Activated CD8-positive, alpha-beta T cell treated with anti-CD3 and anti-CD28 coated beads, Interleukin-2, amount 10 ng/mL, durations not matched to agents 7 days and 5 days (primary cell): Measurements from ENCODE around the gene PGAM5. TPM values are rescaled to one million over a fixed set of nuclear protein-coding genes. Genes with fewer than 3 reads are reported as not detected.

Experiments used
- ATAC-seq: fragments of 150-1000 bp; cut with Tn5 transposase; one replicate; pipeline ENCODE4 v1.10.0; 2021; ENCODE audit warnings: moderate library complexity
- CTCF ChIA-PET: fragments of 350-600 bp; sonication (Branson Sonifier 250); formaldehyde crosslinking; loops from one replicate; lab custom pipeline; 2021; ENCODE audit warnings: antibody characterized with exemption; lab: Charles Lee
- POLR2A ChIA-PET: fragments of 350-600 bp; sonication (Branson Sonifier 250); formaldehyde crosslinking; loops from one replicate; lab custom pipeline; 2021; ENCODE audit warnings: antibody characterized with exemption; lab: Charles Lee
- DNase-seq: peaks from one replicate; pipeline ENCODE4 v3.0.0-alpha.2; 2020
- H3K27ac Mint-ChIP-seq: one replicate; pipeline ENCODE4 v1.8.0; 2021; ENCODE audit warnings: mild to moderate bottlenecking, mixed read lengths
- H3K27me3 Mint-ChIP-seq: one replicate; pipeline ENCODE4 v1.8.0; 2021; ENCODE audit warnings: low read depth, mixed read lengths
- H3K36me3 Mint-ChIP-seq: one replicate; pipeline ENCODE4 v1.8.0; 2021; ENCODE audit warnings: low read depth, mixed read lengths
- H3K4me1 Mint-ChIP-seq: one replicate; pipeline ENCODE4 v1.8.0; 2021; ENCODE audit warnings: low read depth, mixed read lengths
- H3K4me3 Mint-ChIP-seq: one replicate; pipeline ENCODE4 v1.8.0; 2021; ENCODE audit warnings: mild to moderate bottlenecking, mixed read lengths
- H3K9me3 Mint-ChIP-seq: one replicate; pipeline ENCODE4 v1.8.0; 2022; ENCODE audit warnings: mixed read lengths; ENCODE audit not compliant: insufficient read depth
- total RNA-seq, 2 experiments: library from RNA; stranded (reverse); gene quantifications; one replicate each; pipeline ENCODE4 v1.2.3, GENCODE V29; 2021

Gene PGAM5
- total RNA-seq, 2 experiments from 2014 or later: 59.3 to 59.8 TPM

DNA sequence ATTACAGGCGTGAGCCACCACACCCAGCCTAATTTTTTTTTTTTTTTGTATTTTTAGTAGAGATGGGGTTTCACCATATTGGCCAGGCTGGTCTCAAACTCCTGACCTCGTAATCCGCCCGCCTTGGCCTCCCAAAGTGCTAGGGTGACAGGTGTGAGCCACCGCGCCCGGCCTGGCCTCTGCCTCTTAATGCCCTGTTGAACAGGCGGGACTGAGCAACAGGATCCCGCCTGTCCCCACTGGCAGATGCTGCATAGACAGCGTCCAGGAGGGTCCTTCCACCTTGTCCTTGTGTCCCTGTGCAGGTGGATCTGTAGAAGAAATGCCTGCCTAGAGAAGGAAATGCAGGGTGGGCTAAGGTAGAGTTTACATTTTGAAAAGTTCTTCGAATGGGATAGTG, 5.7 kb downstream of the PGAM5 start:
- Mint-ChIP-seq H3K4me1 (peaks cover 20% of the 10 kb centered on the region), H3K27ac (no peak overlapping the region), H3K27me3 (no peaks in the 10 kb centered on the region), H3K9me3 (no peaks in the 10 kb centered on the region), H3K4me3 (no peak overlapping the region), H3K36me3 (peaks cover 52% of the 10 kb centered on the region)
- POLR2A ChIA-PET: no interaction called here
- CTCF ChIA-PET: no interaction called here
- ATAC-seq (no peak), DNase-seq (no peak)

GRCh38 chr12:132717011-132717410, 6.4 kb downstream of the PGAM5 start:
- H3K27me3 Mint-ChIP-seq: no peaks in the 10 kb centered on the region
- H3K4me1 Mint-ChIP-seq: peaks cover 15% of the 10 kb centered on the region

DNA sequence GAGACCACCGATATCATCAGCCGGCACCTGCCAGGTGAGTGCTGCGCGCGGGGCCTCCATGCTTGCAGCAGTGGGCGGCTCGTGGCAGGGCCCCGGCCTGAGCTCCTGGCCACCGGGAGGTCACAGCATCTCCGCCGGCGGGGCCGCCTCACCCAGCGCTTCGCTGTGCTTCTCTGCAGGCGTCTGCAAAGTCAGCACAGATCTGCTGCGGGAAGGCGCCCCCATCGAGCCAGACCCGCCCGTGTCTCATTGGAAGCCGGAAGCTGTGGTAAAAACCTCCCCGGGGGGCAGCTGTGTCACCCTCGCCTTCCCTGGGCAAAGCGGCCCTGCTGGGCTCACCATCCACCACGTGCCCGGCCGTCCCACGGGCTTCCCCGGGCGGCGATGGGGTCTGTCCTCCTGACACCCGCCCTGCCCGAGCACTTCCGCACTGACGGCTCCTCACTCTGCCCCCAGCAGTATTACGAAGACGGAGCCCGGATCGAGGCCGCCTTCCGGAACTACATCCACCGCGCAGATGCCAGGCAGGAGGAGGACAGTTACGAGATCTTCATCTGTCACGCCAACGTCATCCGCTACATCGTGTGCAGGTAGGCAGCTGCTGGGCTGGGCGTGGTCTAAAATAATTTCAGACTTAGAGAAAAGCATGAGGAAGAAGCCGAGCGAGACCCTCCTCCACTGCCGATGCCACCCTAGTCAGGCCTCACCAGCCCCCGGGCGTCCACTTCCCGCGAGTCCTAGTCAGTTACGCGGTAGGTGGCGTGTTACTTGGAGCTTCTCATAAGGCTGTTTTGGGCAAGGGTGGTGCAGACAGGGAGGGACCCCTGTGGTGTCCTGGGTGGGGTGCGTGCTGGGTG, 7.1 kb downstream of the PGAM5 start:
- H3K27me3 Mint-ChIP-seq: no peaks in the 10 kb centered on the region
- ATAC-seq (no peak), DNase-seq (no peak)
- H3K27ac Mint-ChIP-seq: no peak overlapping the region
- H3K36me3 Mint-ChIP-seq: peaks cover 59% of the 10 kb centered on the region
- no peaks in the 10 kb centered on the region for H3K9me3 Mint-ChIP-seq
- POLR2A ChIA-PET: interaction anchor here (0.5 to 1.0 kb wide), 2 partner anchors 24 to 25 kb away, joined by 3 read pairs; no protein-coding TSS in a partner anchor
- H3K4me3 Mint-ChIP-seq: no peak overlapping the region
- CTCF ChIA-PET: no interaction called here
- peaks cover 12% of the 10 kb centered on the region for H3K4me1 Mint-ChIP-seq

More at GRCh38 chr12:132717011-132717410, 6.4 kb downstream of the PGAM5 start:
- Mint-ChIP-seq H3K36me3 (peaks cover 57% of the 10 kb centered on the region), H3K9me3 (no peaks in the 10 kb centered on the region), H3K4me3 (no peak overlapping the region), H3K27ac (no peak overlapping the region)
- DNase-seq (no peak), ATAC-seq (no peak)
- POLR2A ChIA-PET: no interaction called here
- CTCF ChIA-PET: no interaction called here

- Mint-ChIP-seq H3K4me1 (peaks cover 5% of the 10 kb centered on the region), H3K4me3 (no peak overlapping the region), H3K27me3 (no peaks in the 10 kb centered on the region), H3K9me3 (no peaks in the 10 kb centered on the region), H3K27ac (no peak overlapping the region), H3K36me3 (peaks cover 60% of the 10 kb centered on the region)
- no peak for DNase-seq
- POLR2A ChIA-PET: interaction anchor here (1.0 kb wide), 1 partner anchor 24 kb away, joined by 3 read pairs; no protein-coding TSS in a partner anchor
- CTCF ChIA-PET: no interaction called here
- ATAC-seq: no peak
Observed at GRCh38 chr12:132718644-132719043, 8.0 kb downstream of the PGAM5 start.

DNA sequence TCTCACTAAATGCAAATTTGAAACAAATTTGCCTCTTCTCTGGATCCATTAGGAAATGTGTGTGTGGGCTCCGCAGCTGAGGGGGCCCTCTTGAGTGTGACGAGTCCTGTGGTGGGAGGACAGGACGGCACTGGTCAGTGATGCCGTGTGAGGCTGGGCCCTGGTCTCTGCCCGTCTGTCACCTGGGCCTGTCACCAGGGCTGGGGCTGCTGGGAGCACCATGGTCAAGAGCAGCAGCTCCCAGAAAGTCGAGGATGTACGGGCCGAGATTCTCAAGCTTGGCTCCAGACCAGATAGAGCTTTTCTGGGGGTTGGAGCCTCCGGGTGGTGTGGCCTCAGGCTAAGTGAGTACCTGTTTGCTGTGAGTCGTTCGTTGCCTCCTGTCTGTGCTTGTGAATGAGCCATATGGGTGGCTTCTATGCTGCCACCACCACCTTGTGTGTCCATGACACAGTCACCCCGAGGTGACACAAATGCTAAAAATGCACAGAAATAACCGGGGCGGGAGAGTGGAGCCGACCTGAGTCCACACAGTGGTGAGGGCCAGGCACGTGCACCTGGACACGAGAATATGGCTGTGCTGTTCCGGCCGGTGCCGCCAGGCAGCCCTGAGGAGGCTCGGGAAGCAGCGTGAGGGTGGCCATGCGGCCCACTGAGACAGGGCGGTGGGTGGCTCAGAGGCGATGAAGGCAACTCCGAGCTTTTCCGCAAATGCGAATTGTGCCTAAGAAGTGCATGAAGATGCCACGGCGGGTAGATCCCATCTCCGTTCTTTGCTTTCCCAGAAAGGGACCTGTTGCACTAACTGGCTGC, 8.7 kb downstream of the PGAM5 start:
- Mint-ChIP-seq H3K9me3 (no peaks in the 10 kb centered on the region), H3K27ac (no peak overlapping the region)

GRCh38 chr12:132719954-132720324, 9.3 kb downstream of the PGAM5 start:
- H3K9me3 Mint-ChIP-seq: no peaks in the 10 kb centered on the region
- H3K27ac Mint-ChIP-seq: no peak overlapping the region
- POLR2A ChIA-PET: no interaction called here
- no peak overlapping the region for H3K4me3 Mint-ChIP-seq
- no peaks in the 10 kb centered on the region for H3K4me1 Mint-ChIP-seq
- ATAC-seq (no peak), DNase-seq (no peak)
- CTCF ChIA-PET: no interaction called here
- peaks cover 60% of the 10 kb centered on the region for H3K36me3 Mint-ChIP-seq
- H3K27me3 Mint-ChIP-seq: no peaks in the 10 kb centered on the region

More for the DNA sequence above, 8.7 kb downstream of the PGAM5 start:
- ATAC-seq (no peak), DNase-seq (no peak)
- H3K4me1 Mint-ChIP-seq: peaks cover 2% of the 10 kb centered on the region
- ChIA-PET CTCF (no interaction called here), POLR2A (no interaction called here)
- no peaks in the 10 kb centered on the region for H3K27me3 Mint-ChIP-seq
- peaks cover 63% of the 10 kb centered on the region for H3K36me3 Mint-ChIP-seq
- H3K4me3 Mint-ChIP-seq: no peak overlapping the region

DNA sequence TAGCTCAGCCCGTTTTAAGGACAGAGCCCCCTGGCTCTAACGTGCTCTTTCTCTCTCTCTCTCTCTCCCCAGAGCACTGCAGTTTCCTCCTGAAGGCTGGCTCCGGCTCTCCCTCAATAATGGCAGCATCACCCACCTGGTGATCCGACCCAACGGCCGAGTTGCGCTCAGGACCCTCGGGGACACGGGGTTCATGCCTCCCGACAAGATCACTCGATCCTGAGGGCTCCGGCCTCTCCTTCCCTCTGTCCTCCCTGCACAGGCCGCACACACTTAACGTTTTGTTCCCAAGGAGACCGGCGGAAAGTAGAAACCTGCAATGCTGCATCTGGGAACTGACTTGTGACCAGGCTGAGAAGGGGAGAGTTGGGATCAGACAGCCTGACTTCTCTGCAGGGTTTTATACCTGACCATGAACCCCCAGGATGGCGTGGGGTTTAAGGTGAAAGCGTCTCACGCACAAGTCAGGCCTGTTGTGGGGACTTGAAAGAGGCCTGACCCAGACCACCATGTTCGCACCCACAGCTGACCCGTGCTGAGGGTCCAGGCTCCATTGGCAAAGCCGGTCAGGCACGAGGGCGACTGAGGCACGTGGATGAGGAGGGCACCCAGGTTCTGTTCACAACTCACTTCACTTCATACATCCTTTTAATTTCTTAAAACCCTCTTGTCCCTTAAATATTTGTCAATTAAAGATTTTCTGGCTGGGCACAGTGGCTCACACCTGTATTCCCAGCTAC, 10.1 kb downstream of the PGAM5 start:
- Mint-ChIP-seq H3K9me3 (no peaks in the 10 kb centered on the region), H3K4me1 (no peaks in the 10 kb centered on the region), H3K4me3 (no peak overlapping the region), H3K36me3 (peaks cover 63% of the 10 kb centered on the region), H3K27ac (no peak overlapping the region), H3K27me3 (no peaks in the 10 kb centered on the region)
- ATAC-seq (no peak), DNase-seq (no peak)
- ChIA-PET POLR2A (no interaction called here), CTCF (interaction anchor here (1.5 kb wide), 1 partner anchor 16 kb away, joined by 3 read pairs; no protein-coding TSS in a partner anchor)

DNA sequence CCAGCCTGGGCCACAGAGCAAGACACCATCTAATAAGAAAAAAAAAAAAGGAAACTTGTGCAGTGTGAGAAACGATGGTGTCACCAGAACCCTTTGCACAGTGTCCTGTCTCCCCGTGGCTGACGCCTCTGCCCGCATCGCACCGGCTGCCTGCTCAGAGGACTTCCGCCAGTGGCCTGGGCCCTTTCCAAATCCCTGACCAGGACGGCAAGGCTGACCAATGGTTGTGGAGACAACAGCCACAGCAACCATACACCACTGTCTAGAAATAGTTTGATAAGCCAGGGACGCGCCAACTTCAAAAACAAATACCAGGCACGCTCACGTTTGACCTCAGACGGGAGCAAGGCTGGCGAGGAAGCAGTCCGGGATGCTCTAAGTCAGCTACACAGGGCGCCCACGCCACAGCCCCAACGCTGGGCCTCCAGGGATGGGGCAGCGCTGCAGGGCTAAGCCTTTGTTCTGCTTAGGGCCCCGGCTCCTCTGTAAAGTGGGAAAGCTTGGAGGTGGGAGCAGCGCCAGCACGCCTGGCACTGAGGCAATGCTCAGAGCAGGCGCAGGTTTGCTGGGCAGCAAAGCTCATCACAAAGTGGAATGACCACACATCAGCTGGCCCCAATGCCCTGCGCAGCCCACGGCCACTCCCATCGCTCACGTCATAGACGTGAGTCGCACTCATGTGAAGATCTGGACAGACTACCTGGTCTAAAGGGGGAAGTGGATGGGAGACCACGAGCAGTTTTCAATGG, 12.5 kb downstream of the PGAM5 start:
- Mint-ChIP-seq H3K27ac (no peak overlapping the region), H3K36me3 (peaks cover 75% of the 10 kb centered on the region)
- ATAC-seq: no peak

DNA sequence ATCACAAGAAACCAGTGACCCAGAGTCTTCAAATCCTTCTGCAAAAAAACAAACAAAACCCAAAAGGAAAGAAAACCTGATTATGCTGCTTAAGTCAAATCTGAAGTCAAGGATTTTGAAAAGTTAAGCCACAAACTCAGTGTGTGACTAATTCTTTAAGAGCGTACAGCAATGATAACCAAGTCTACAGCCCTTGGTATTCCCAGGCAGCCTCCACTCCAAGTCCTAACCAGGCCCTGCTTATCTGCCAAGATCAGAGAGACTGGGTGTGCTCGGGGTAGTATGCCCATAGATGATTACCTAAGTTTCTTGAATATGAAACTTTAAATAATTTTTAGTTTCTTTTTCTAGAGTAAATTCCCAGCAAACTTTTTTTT, 13.1 kb downstream of the PGAM5 start:
- ATAC-seq (no peak), DNase-seq (no peak)
- ChIA-PET CTCF (no interaction called here), POLR2A (no interaction called here)
- H3K27ac Mint-ChIP-seq: no peak overlapping the region
- peaks cover 2% of the 10 kb centered on the region for H3K4me1 Mint-ChIP-seq
- H3K9me3 Mint-ChIP-seq: no peaks in the 10 kb centered on the region
- no peaks in the 10 kb centered on the region for H3K27me3 Mint-ChIP-seq
- no peak overlapping the region for H3K4me3 Mint-ChIP-seq
- H3K36me3 Mint-ChIP-seq: peaks cover 77% of the 10 kb centered on the region

More for the DNA sequence above, 12.5 kb downstream of the PGAM5 start:
- ChIA-PET CTCF (no interaction called here), POLR2A (no interaction called here)
- DNase-seq: no peak
- Mint-ChIP-seq H3K4me1 (no peaks in the 10 kb centered on the region), H3K27me3 (no peaks in the 10 kb centered on the region), H3K4me3 (no peak overlapping the region), H3K9me3 (no peaks in the 10 kb centered on the region)

DNA sequence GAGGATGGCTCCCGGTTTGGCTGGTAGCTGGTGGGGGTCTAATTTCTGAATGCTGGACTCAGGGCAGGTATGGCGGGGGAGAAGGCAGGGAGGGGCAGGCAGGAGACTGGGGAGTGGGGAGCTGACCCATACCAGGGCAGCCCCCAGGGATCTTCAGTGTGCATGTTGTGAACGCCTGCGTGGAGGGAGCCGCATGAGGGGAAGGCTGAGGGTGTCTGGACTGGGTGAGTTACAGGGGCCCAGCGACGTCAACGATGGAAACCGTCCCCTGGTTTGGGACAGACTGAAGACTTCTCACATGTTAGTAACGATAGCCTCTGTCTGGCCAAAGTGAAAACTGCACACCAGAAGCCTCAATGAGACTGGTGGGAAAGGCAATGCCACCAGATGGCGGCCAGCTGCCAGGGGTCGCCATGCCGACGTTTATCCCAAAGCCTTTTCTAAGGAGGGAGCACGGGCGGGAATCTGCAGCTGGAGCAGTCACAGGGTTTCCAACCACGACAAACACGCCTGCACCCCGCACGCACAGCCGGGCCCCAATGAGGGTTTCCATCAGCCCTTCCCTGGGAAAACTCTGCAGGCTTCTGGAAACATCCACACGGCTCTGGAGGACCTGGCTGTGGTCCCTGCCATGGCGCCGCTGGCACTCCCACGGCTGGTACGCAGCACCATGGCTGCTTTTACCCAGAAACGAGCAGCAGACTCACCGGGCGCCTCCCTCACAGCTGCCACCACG, 14.0 kb downstream of the PGAM5 start:
- H3K36me3 Mint-ChIP-seq: peaks cover 74% of the 10 kb centered on the region
- POLR2A ChIA-PET: no interaction called here
- CTCF ChIA-PET: no interaction called here
- ATAC-seq (no peak), DNase-seq (no peak)
- H3K4me3 Mint-ChIP-seq: no peak overlapping the region
- no peaks in the 10 kb centered on the region for H3K27me3 Mint-ChIP-seq
- no peaks in the 10 kb centered on the region for H3K9me3 Mint-ChIP-seq
- peak overlapping the region; percentile 8 for H3K27ac Mint-ChIP-seq
- peaks cover 2% of the 10 kb centered on the region for H3K4me1 Mint-ChIP-seq
